ENCODE data around the gene EPYC. TPM values are rescaled to one million over a fixed set of nuclear protein-coding genes. Genes with fewer than 3 reads are reported as not detected.

EPYC gene
- total and polyA plus RNA-seq, 2 experiments from 2014 or later, result not detected

DNA sequence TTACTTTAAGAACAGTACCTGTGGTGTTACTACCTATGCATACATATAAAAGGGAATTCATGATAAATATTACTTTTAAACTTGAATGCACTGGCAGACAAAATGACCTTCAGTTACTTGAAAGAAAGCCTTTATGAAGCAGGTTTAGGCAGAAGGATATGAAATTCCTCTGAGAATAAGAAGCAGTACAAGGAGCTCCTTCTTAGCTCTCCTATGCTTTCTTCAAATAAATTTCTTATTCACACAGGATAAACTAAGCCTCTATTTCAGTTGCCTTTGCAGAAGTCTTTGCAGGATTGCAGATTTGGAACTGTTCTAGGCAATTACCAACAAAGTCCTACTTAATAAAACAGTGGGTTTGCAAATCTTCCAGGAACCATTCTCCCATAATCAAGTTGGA is 1.0 kb downstream of the EPYC start:
- no peak overlapping the region for H2AFZ ChIP-seq
- no peak overlapping the region for H3K27ac ChIP-seq (ENCODE audit: low read depth)
- no peak overlapping the region for H3K4me2 ChIP-seq
- TF ChIP-seq EZH2phosphoT487 (IDR thresholded peaks at IDR 0.05; ENCODE audit: unreplicated experiment), result no peak
- TF ChIP-seq, protein P1, sequence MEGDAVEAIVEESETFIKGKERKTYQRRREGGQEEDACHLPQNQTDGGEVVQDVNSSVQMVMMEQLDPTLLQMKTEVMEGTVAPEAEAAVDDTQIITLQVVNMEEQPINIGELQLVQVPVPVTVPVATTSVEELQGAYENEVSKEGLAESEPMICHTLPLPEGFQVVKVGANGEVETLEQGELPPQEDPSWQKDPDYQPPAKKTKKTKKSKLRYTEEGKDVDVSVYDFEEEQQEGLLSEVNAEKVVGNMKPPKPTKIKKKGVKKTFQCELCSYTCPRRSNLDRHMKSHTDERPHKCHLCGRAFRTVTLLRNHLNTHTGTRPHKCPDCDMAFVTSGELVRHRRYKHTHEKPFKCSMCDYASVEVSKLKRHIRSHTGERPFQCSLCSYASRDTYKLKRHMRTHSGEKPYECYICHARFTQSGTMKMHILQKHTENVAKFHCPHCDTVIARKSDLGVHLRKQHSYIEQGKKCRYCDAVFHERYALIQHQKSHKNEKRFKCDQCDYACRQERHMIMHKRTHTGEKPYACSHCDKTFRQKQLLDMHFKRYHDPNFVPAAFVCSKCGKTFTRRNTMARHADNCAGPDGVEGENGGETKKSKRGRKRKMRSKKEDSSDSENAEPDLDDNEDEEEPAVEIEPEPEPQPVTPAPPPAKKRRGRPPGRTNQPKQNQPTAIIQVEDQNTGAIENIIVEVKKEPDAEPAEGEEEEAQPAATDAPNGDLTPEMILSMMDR (conservative IDR thresholded peaks at IDR 0.05; ENCODE audit: low read depth in 2 of 2), result no peak
- no peak for TF ChIP-seq ZNF331 (CRISPR knock-in tag; IDR thresholded peaks at IDR 0.05; ENCODE audit: low read depth)
- TF ChIP-seq POLR2AphosphoS5 (IDR thresholded peaks at IDR 0.05; ENCODE audit: low read depth), result no peak
- TF ChIP-seq CREB1 (CRISPR knock-in tag; IDR thresholded peaks at IDR 0.05; ENCODE audit: low read depth), result no peak
- no peak for TF ChIP-seq ZNF114 (CRISPR knock-in tag; IDR thresholded peaks at IDR 0.05)
- TF ChIP-seq NANOG (IDR thresholded peaks at IDR 0.05; ENCODE audit: borderline replicate concordance), result no peak
- TF ChIP-seq, protein P2, sequence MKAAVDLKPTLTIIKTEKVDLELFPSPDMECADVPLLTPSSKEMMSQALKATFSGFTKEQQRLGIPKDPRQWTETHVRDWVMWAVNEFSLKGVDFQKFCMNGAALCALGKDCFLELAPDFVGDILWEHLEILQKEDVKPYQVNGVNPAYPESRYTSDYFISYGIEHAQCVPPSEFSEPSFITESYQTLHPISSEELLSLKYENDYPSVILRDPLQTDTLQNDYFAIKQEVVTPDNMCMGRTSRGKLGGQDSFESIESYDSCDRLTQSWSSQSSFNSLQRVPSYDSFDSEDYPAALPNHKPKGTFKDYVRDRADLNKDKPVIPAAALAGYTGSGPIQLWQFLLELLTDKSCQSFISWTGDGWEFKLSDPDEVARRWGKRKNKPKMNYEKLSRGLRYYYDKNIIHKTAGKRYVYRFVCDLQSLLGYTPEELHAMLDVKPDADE (IDR thresholded peaks at IDR 0.05), result no peak
- TF ChIP-seq, protein P3, sequence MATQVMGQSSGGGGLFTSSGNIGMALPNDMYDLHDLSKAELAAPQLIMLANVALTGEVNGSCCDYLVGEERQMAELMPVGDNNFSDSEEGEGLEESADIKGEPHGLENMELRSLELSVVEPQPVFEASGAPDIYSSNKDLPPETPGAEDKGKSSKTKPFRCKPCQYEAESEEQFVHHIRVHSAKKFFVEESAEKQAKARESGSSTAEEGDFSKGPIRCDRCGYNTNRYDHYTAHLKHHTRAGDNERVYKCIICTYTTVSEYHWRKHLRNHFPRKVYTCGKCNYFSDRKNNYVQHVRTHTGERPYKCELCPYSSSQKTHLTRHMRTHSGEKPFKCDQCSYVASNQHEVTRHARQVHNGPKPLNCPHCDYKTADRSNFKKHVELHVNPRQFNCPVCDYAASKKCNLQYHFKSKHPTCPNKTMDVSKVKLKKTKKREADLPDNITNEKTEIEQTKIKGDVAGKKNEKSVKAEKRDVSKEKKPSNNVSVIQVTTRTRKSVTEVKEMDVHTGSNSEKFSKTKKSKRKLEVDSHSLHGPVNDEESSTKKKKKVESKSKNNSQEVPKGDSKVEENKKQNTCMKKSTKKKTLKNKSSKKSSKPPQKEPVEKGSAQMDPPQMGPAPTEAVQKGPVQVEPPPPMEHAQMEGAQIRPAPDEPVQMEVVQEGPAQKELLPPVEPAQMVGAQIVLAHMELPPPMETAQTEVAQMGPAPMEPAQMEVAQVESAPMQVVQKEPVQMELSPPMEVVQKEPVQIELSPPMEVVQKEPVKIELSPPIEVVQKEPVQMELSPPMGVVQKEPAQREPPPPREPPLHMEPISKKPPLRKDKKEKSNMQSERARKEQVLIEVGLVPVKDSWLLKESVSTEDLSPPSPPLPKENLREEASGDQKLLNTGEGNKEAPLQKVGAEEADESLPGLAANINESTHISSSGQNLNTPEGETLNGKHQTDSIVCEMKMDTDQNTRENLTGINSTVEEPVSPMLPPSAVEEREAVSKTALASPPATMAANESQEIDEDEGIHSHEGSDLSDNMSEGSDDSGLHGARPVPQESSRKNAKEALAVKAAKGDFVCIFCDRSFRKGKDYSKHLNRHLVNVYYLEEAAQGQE (IDR thresholded peaks at IDR 0.05; ENCODE audit: unreplicated experiment), result no peak
- no peak for TF ChIP-seq EZH2 (IDR thresholded peaks at IDR 0.05; ENCODE audit: low read depth, unreplicated experiment)
- TF ChIP-seq JUNB (IDR thresholded peaks at IDR 0.05; ENCODE audit: unreplicated experiment), result no peak
- no peak for TF ChIP-seq STAT1 (IDR thresholded peaks at IDR 0.05; ENCODE audit: unreplicated experiment)
- TF ChIP-seq, protein P4, sequence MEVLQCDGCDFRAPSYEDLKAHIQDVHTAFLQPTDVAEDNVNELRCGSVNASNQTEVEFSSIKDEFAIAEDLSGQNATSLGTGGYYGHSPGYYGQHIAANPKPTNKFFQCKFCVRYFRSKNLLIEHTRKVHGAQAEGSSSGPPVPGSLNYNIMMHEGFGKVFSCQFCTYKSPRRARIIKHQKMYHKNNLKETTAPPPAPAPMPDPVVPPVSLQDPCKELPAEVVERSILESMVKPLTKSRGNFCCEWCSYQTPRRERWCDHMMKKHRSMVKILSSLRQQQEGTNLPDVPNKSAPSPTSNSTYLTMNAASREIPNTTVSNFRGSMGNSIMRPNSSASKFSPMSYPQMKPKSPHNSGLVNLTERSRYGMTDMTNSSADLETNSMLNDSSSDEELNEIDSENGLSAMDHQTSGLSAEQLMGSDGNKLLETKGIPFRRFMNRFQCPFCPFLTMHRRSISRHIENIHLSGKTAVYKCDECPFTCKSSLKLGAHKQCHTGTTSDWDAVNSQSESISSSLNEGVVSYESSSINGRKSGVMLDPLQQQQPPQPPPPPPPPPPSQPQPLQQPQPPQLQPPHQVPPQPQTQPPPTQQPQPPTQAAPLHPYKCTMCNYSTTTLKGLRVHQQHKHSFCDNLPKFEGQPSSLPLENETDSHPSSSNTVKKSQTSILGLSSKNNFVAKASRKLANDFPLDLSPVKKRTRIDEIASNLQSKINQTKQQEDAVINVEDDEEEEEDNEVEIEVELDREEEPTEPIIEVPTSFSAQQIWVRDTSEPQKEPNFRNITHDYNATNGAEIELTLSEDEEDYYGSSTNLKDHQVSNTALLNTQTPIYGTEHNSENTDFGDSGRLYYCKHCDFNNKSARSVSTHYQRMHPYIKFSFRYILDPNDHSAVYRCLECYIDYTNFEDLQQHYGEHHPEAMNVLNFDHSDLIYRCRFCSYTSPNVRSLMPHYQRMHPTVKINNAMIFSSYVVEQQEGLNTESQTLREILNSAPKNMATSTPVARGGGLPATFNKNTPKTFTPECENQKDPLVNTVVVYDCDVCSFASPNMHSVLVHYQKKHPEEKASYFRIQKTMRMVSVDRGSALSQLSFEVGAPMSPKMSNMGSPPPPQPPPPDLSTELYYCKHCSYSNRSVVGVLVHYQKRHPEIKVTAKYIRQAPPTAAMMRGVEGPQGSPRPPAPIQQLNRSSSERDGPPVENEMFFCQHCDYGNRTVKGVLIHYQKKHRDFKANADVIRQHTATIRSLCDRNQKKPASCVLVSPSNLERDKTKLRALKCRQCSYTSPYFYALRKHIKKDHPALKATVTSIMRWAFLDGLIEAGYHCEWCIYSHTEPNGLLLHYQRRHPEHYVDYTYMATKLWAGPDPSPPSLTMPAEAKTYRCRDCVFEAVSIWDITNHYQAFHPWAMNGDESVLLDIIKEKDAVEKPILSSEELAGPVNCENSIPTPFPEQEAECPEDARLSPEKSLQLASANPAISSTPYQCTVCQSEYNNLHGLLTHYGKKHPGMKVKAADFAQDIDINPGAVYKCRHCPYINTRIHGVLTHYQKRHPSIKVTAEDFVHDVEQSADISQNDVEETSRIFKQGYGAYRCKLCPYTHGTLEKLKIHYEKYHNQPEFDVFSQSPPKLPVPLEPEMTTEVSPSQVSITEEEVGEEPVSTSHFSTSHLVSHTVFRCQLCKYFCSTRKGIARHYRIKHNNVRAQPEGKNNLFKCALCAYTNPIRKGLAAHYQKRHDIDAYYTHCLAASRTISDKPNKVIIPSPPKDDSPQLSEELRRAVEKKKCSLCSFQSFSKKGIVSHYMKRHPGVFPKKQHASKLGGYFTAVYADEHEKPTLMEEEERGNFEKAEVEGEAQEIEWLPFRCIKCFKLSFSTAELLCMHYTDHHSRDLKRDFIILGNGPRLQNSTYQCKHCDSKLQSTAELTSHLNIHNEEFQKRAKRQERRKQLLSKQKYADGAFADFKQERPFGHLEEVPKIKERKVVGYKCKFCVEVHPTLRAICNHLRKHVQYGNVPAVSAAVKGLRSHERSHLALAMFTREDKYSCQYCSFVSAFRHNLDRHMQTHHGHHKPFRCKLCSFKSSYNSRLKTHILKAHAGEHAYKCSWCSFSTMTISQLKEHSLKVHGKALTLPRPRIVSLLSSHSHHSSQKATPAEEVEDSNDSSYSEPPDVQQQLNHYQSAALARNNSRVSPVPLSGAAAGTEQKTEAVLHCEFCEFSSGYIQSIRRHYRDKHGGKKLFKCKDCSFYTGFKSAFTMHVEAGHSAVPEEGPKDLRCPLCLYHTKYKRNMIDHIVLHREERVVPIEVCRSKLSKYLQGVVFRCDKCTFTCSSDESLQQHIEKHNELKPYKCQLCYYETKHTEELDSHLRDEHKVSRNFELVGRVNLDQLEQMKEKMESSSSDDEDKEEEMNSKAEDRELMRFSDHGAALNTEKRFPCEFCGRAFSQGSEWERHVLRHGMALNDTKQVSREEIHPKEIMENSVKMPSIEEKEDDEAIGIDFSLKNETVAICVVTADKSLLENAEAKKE (CRISPR knock-in tag; IDR thresholded peaks at IDR 0.05), result no peak
- ATAC-seq (no peak), DNase-seq (ENCODE audit: low spot score) (no peak)
- no peak overlapping the region for H3K27ac Mint-ChIP-seq
- H3K4me3 ChIP-seq, result no peak overlapping the region
- H3K36me3 ChIP-seq (ENCODE audit: insufficient read depth), result no peaks in the 10 kb centered on the region
- H3K9me2 ChIP-seq (ENCODE audit: insufficient read depth), result no peaks in the 10 kb centered on the region
- no peaks in the 10 kb centered on the region for H3K27me3 ChIP-seq (ENCODE audit: insufficient read depth)
- H3F3A ChIP-seq (replicated peaks; ENCODE audit: low read depth), result no peaks in the 10 kb centered on the region
- no peaks in the 10 kb centered on the region for H3K27me3 Mint-ChIP-seq (ENCODE audit: insufficient read depth, low read depth, poor library complexity)
- H3K79me2 ChIP-seq (replicated peaks; ENCODE audit: insufficient read depth), result no peaks in the 10 kb centered on the region
- H3K4me3 Mint-ChIP-seq, result no peak overlapping the region
- H3K9me3 Mint-ChIP-seq, result no peaks in the 10 kb centered on the region
- no peaks in the 10 kb centered on the region for H3K4me1 ChIP-seq (ENCODE audit: insufficient read depth)
- H3K4me1 Mint-ChIP-seq, result no peaks in the 10 kb centered on the region
- H4K20me1 ChIP-seq (replicated peaks; ENCODE audit: insufficient read depth), result no peaks in the 10 kb centered on the region
- no peaks in the 10 kb centered on the region for H3K36me3 Mint-ChIP-seq (ENCODE audit: low read depth)
